ENCODE measurements around the gene DRAXIN.

DNA sequence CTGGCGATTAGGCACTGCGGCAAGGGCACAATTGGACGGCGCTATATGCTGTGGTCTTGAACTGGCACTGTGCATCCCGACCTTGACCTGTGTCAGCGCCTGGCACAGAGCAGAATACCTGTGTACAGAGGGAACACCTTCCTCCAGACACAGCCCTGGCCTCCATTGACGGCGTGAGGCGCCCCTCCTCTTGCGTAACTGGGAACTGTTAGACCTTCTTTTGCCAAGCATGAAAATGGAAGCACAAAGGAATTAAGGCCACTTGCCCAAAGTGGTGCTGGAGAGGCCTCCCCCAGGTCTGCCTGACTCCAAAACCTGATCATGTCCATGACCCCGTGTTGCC is 37.6 kb downstream of the DRAXIN start:
- TF ChIP-seq, protein P1, sequence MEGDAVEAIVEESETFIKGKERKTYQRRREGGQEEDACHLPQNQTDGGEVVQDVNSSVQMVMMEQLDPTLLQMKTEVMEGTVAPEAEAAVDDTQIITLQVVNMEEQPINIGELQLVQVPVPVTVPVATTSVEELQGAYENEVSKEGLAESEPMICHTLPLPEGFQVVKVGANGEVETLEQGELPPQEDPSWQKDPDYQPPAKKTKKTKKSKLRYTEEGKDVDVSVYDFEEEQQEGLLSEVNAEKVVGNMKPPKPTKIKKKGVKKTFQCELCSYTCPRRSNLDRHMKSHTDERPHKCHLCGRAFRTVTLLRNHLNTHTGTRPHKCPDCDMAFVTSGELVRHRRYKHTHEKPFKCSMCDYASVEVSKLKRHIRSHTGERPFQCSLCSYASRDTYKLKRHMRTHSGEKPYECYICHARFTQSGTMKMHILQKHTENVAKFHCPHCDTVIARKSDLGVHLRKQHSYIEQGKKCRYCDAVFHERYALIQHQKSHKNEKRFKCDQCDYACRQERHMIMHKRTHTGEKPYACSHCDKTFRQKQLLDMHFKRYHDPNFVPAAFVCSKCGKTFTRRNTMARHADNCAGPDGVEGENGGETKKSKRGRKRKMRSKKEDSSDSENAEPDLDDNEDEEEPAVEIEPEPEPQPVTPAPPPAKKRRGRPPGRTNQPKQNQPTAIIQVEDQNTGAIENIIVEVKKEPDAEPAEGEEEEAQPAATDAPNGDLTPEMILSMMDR (IDR thresholded peaks at IDR 0.05): no peak
- TF ChIP-seq POLR2A (IDR thresholded peaks at IDR 0.05): no peak

Measured in uterus (tissue), 2 donors.